ENCODE results near the gene RCAN2. TPM values are rescaled to one million over a fixed set of nuclear protein-coding genes. Genes with fewer than 3 reads are reported as not detected.

RCAN2 gene
- total RNA-seq, 6 donors from 2014 or later, result 4.8 to 14.6 (median 9.1) TPM

DNA sequence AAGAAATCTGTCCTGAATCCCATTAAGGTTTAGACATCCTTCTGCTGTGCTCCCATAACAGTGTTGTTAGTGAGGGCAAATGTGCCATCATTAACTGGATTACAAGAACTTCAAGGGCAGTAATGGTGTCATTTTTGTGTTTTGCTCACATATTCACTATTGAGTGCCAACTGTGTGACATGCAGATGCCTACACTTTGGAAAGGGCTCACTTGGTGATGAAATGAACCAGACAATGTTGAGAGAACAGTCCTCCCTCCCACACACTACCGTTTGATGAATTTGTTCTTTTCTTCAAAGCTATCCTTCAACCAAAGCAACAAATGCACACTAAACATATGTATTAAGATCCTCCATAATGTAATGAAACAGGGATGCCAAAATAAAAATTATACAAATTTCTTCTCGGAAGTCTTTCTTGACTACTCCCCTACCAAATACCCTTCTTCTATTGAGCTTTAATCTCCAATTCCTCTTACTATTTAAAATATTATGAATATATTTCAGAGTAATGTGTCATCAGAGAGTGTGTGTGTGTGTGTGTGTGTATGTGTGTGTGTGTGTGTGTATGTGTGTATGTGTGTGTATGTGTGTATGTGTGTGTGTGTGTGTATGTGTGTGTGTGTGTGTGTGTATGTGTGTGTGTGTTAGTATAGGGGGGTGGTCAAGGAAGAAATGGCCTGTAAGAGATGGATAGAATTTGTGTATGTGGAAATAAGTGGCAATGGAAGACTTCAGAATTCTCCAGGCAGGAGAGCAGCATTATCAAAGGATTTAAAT lies 228.1 kb downstream of the RCAN2 start:
- Histone ChIP-seq H3K4me1 (no peaks in the 10 kb centered on the region), H3K4me3 (no peak overlapping the region), H3K36me3 (no peaks in the 10 kb centered on the region), H3K27ac (no peak overlapping the region), H3K27me3 (no peaks in the 10 kb centered on the region), H3K9me3 (no peaks in the 10 kb centered on the region)
- TF ChIP-seq EP300 (IDR thresholded peaks at IDR 0.05) (no peak), POLR2A (IDR thresholded peaks at IDR 0.05) (no peak), POLR2AphosphoS5 (IDR thresholded peaks at IDR 0.05) (no peak)
- TF ChIP-seq, protein P1, sequence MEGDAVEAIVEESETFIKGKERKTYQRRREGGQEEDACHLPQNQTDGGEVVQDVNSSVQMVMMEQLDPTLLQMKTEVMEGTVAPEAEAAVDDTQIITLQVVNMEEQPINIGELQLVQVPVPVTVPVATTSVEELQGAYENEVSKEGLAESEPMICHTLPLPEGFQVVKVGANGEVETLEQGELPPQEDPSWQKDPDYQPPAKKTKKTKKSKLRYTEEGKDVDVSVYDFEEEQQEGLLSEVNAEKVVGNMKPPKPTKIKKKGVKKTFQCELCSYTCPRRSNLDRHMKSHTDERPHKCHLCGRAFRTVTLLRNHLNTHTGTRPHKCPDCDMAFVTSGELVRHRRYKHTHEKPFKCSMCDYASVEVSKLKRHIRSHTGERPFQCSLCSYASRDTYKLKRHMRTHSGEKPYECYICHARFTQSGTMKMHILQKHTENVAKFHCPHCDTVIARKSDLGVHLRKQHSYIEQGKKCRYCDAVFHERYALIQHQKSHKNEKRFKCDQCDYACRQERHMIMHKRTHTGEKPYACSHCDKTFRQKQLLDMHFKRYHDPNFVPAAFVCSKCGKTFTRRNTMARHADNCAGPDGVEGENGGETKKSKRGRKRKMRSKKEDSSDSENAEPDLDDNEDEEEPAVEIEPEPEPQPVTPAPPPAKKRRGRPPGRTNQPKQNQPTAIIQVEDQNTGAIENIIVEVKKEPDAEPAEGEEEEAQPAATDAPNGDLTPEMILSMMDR (IDR thresholded peaks at IDR 0.05), result no peak
- 82 to 83% methylated on average over 2 of the region's 2 CpGs for WGBS, 2 donors
- ATAC-seq (ENCODE audit: low FRiP score in 2 of 2), result no peak
- no peak for DNase-seq

GRCh38 chr6:46258249-46258648 lies 233.0 kb downstream of the RCAN2 start:
- Histone ChIP-seq H3K4me1 (no peaks in the 10 kb centered on the region), H3K27ac (no peak overlapping the region), H3K4me3 (no peak overlapping the region), H3K36me3 (no peaks in the 10 kb centered on the region), H3K27me3 (no peaks in the 10 kb centered on the region), H3K9me3 (no peaks in the 10 kb centered on the region)
- 88 to 93% methylated on average over 2 of the region's 2 CpGs for WGBS, 2 donors
- no peak for DNase-seq
- ATAC-seq (ENCODE audit: low FRiP score in 2 of 2), result no peak
- TF ChIP-seq, protein P1 (IDR thresholded peaks at IDR 0.05), result no peak
- TF ChIP-seq EP300 (IDR thresholded peaks at IDR 0.05) (no peak), POLR2AphosphoS5 (IDR thresholded peaks at IDR 0.05) (no peak), POLR2A (IDR thresholded peaks at IDR 0.05) (no peak)

- no peaks in the 10 kb centered on the region for H3K27me3 ChIP-seq
- no peak overlapping the region for H3K27ac ChIP-seq
- no peaks in the 10 kb centered on the region for H3K9me3 ChIP-seq
- no peak overlapping the region for H3K4me3 ChIP-seq
- WGBS, 2 donors, result 63 to 66% methylated on average over 5 of the region's 5 CpGs
- H3K36me3 ChIP-seq, result no peaks in the 10 kb centered on the region
- TF ChIP-seq, protein P1 (IDR thresholded peaks at IDR 0.05), result no peak
- TF ChIP-seq POLR2AphosphoS5 (IDR thresholded peaks at IDR 0.05) (no peak), EP300 (IDR thresholded peaks at IDR 0.05) (no peak), POLR2A (IDR thresholded peaks at IDR 0.05) (no peak)
- DNase-seq (no peak), ATAC-seq (ENCODE audit: low FRiP score in 2 of 2) (no peak)
- no peaks in the 10 kb centered on the region for H3K4me1 ChIP-seq
Measured at GRCh38 chr6:46255528-46255927, 235.7 kb downstream of the RCAN2 start.

DNA sequence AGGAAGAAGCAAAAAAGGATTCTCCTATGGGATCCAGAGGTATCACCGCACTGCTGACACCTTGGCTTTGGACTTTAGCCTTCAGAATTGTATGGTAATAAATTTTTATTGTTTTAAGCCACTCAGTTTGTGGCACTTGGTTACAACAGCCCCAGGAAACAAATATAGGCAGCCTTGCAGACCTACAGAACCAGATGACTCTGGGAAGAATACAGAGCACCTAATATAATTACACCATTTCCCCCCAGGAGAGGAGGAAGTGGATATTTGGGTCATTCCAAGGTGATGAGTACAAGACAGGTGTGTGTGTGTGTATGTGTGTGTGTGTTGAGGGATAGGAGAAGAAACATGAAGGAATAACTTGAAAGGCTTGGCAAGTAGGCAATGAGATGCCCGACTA lies 236.3 kb downstream of the RCAN2 start:
- no peak for ATAC-seq (ENCODE audit: low FRiP score in 2 of 2)
- DNase-seq, result no peak
- TF ChIP-seq POLR2AphosphoS5 (IDR thresholded peaks at IDR 0.05) (no peak), POLR2A (IDR thresholded peaks at IDR 0.05) (no peak), EP300 (IDR thresholded peaks at IDR 0.05) (no peak)
- TF ChIP-seq, protein P1 (IDR thresholded peaks at IDR 0.05), result no peak
- H3K36me3 ChIP-seq, result no peaks in the 10 kb centered on the region
- H3K4me1 ChIP-seq, result no peaks in the 10 kb centered on the region
- no peaks in the 10 kb centered on the region for H3K27me3 ChIP-seq
- H3K27ac ChIP-seq, result no peak overlapping the region
- 82 to 92% methylated on average over 2 of the region's 2 CpGs for WGBS, 2 donors
- no peaks in the 10 kb centered on the region for H3K9me3 ChIP-seq
- no peak overlapping the region for H3K4me3 ChIP-seq

DNA sequence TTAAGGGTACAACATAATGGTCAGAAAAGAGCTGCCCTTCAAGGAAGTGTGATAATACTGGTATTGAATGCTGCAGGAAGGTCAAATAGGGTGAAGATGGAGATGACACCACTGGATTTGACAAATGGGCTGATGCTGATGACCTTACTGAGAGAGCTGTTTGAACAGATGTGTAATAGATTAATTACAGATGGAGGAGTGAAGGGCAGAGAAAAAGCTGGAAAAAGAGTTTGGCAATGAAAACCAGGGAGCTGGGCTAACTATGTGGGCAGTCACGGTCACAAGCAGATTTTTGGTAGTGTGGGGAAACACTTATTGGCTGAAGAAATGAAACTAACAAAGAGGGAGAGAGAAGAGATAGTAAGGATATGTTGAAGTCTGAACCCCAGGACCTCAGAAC lies 236.9 kb downstream of the RCAN2 start:
- Histone ChIP-seq H3K4me1 (no peaks in the 10 kb centered on the region), H3K36me3 (no peaks in the 10 kb centered on the region), H3K4me3 (no peak overlapping the region), H3K27ac (no peak overlapping the region), H3K9me3 (no peaks in the 10 kb centered on the region), H3K27me3 (no peaks in the 10 kb centered on the region)
- DNase-seq (no peak), ATAC-seq (ENCODE audit: low FRiP score in 2 of 2) (no peak)
- 67 to 81% methylated on average over 1 of the region's 1 CpG for WGBS, 2 donors
- TF ChIP-seq, protein P1 (IDR thresholded peaks at IDR 0.05), result no peak

Measured in upper lobe of left lung (tissue), 6 donors.